H1 (cell line): ENCODE data around the gene ZNF512B. TPM values are rescaled to one million over a fixed set of nuclear protein-coding genes. Genes with fewer than 3 reads are reported as not detected.

Experiments used
- CTCF ChIA-PET: fragments of 300-600 bp; sonication (Branson Sonifier 250); formaldehyde crosslinking; loops from one replicate; lab custom pipeline; 2021; ENCODE audit not compliant: partially characterized antibody; lab: Charles Lee
- POLR2A ChIA-PET: fragments of 300-600 bp; sonication (Branson Sonifier 250); formaldehyde crosslinking; loops from one replicate; lab custom pipeline; 2021; ENCODE audit warnings: inconsistent platforms; ENCODE audit not compliant: partially characterized antibody; lab: Charles Lee
- DNase-seq, 2 experiments: peaks; one replicate each; pipeline versions ENCODE4 v3.0.0 to v3.0.0-alpha.2; 2010 to 2022; ENCODE audit warnings: low spot score in 2 of 2, low read depth in 1 of 2, mixed read lengths in 1 of 2
- FAIRE-seq: peaks from 2 replicates; lab custom pipeline; 2011; peaks lifted over from hg19 to GRCh38; lab: Jason Lieb, UNC
- H2AFZ ChIP-seq: 2 replicates; pipeline ENCODE4 v1.8.1; 2012; ENCODE audit warnings: low read length, inconsistent platforms
- H2AK5ac ChIP-seq: 2 replicates; pipeline ENCODE4 v1.6.1; 2013; ENCODE audit warnings: low read depth, low read length
- H2BK120ac ChIP-seq: replicated peaks from 2 replicates; pipeline ENCODE3; 2013; ENCODE audit warnings: low read depth, low read length, inconsistent platforms
- H2BK12ac ChIP-seq: 2 replicates; pipeline ENCODE4 v1.6.1; 2013; ENCODE audit warnings: low read depth, low read length
- H2BK15ac ChIP-seq: 2 replicates; pipeline ENCODE4 v1.6.1; 2013; ENCODE audit warnings: low read length
- H2BK20ac ChIP-seq: 2 replicates; pipeline ENCODE4 v1.6.1; 2013; ENCODE audit warnings: low read length
- H2BK5ac ChIP-seq: 2 replicates; pipeline ENCODE4 v1.6.1; 2013; ENCODE audit warnings: low read depth, low read length
- H3K14ac ChIP-seq: 2 replicates; pipeline ENCODE4 v1.6.1; 2013; ENCODE audit warnings: inconsistent platforms; ENCODE audit not compliant: insufficient read length
- H3K18ac ChIP-seq: 2 replicates; pipeline ENCODE4 v1.6.1; 2013; ENCODE audit warnings: low read length; ENCODE audit errors: extremely low read depth
- H3K23ac ChIP-seq: 2 replicates; pipeline ENCODE4 v1.6.1; 2013; ENCODE audit warnings: inconsistent platforms; ENCODE audit not compliant: insufficient read length
- H3K23me2 ChIP-seq: 2 replicates; pipeline ENCODE4 v1.6.1; 2013; ENCODE audit warnings: low read depth, low read length
- H3K27ac ChIP-seq: 2 replicates; pipeline ENCODE4 v1.6.1; 2011; ENCODE audit warnings: low read depth, low read length, inconsistent platforms
- H3K27me3 ChIP-seq, 4 experiments: replicated peaks in 1 of 4; 1 replicate in 1 of 4; 2 replicates in 3 of 4; pipeline versions ENCODE4 v1.6.1 to v1.8.1; 2011 to 2013; ENCODE audit warnings: low read length in 3 of 4, mild to moderate bottlenecking in 3 of 4, inconsistent platforms in 2 of 4, mixed read lengths in 2 of 4, moderate library complexity in 1 of 4; ENCODE audit not compliant: control insufficient read depth in 3 of 4, insufficient read depth in 3 of 4; ENCODE audit errors: extremely low read depth in 1 of 4
- H3K36me3 ChIP-seq, 4 experiments: 2 replicates each; pipeline versions ENCODE4 v1.6.1 to v1.8.1; 2011 to 2013; ENCODE audit warnings: mild to moderate bottlenecking in 4 of 4, low read length in 3 of 4, moderate library complexity in 2 of 4, control low read depth in 1 of 4, inconsistent platforms in 1 of 4; ENCODE audit not compliant: insufficient read depth in 4 of 4, control insufficient read depth in 2 of 4
- H3K4ac ChIP-seq: replicated peaks from 2 replicates; pipeline ENCODE3; 2013; ENCODE audit warnings: low read length, low read depth, mixed read lengths, inconsistent platforms; ENCODE audit not compliant: insufficient read length
- H3K4me1 ChIP-seq, 4 experiments: replicated peaks in 1 of 4; 1 replicate in 1 of 4; 2 replicates in 3 of 4; pipeline versions ENCODE4 v1.6.1 to v1.8.1; 2011 to 2013; ENCODE audit warnings: low read length in 3 of 4, inconsistent platforms in 2 of 4, mixed read lengths in 1 of 4; ENCODE audit not compliant: insufficient read depth in 4 of 4, control insufficient read depth in 3 of 4
- H3K4me2 ChIP-seq, 2 experiments: 2 replicates each; pipeline versions ENCODE4 v1.6.1 to v1.8.1; 2011 to 2013; ENCODE audit warnings: low read depth in 2 of 2, low read length in 2 of 2, control low read depth in 1 of 2, inconsistent platforms in 1 of 2, mild to moderate bottlenecking in 1 of 2; ENCODE audit not compliant: insufficient read depth in 1 of 2
- H3K4me3 ChIP-seq, 4 experiments: fragments of 200-600, 300-600 bp in 1 of 4; sonication (generic), shearing (Covaris generic), sonication (Bioruptor Twin) in 1 of 4; 2 replicates each; pipeline versions ENCODE4 v1.5.1 to v1.8.1; 2011 to 2016; ENCODE audit warnings: low read length in 4 of 4, low read depth in 3 of 4, control low read depth in 2 of 4, inconsistent platforms in 2 of 4, mild to moderate bottlenecking in 2 of 4, mixed read lengths in 1 of 4, moderate library complexity in 1 of 4; ENCODE audit not compliant: insufficient read depth in 2 of 4; ENCODE audit errors: extremely low read depth in 1 of 4
- H3K56ac ChIP-seq: replicated peaks from 2 replicates; pipeline ENCODE3; 2013; ENCODE audit warnings: low read depth, mild to moderate bottlenecking, mixed read lengths, low read length, inconsistent platforms; ENCODE audit not compliant: insufficient read length
- H3K79me1 ChIP-seq: 2 replicates; pipeline ENCODE4 v1.6.1; 2013; ENCODE audit warnings: low read depth, low read length, control low read depth
- H3K79me2 ChIP-seq, 2 experiments: 2 replicates each; pipeline versions ENCODE4 v1.6.1 to v1.8.1; 2012 to 2013; ENCODE audit warnings: low read length in 2 of 2, mild to moderate bottlenecking in 2 of 2, inconsistent platforms in 1 of 2; ENCODE audit not compliant: insufficient read depth in 2 of 2, control insufficient read depth in 1 of 2
- H3K9ac ChIP-seq, 4 experiments: replicated peaks in 1 of 4; 1 replicate in 1 of 4; 2 replicates in 3 of 4; pipeline versions ENCODE4 v1.6.1 to v1.8.1; 2011 to 2013; ENCODE audit warnings: low read depth in 3 of 4, low read length in 3 of 4, control low read depth in 2 of 4, mild to moderate bottlenecking in 2 of 4, moderate library complexity in 2 of 4, inconsistent platforms in 1 of 4; ENCODE audit errors: extremely low read depth in 1 of 4
- H3K9me3 ChIP-seq, 2 experiments: 2 replicates each; pipeline versions ENCODE4 v1.6.1 to v1.8.1; 2012 to 2013; ENCODE audit warnings: mild to moderate bottlenecking in 2 of 2, moderate library complexity in 2 of 2, control low read depth in 1 of 2, inconsistent platforms in 1 of 2, low read depth in 1 of 2, low read length in 1 of 2, mixed read lengths in 1 of 2; ENCODE audit not compliant: insufficient read depth in 2 of 2
- H4K20me1 ChIP-seq, 2 experiments: replicated peaks in 1 of 2; 2 replicates each; pipeline versions ENCODE3 to v1.8.1; 2011 to 2013; ENCODE audit warnings: inconsistent platforms in 2 of 2, low read length in 2 of 2, mild to moderate bottlenecking in 1 of 2; ENCODE audit not compliant: insufficient read depth in 2 of 2, control insufficient read depth in 1 of 2
- H4K5ac ChIP-seq: 2 replicates; pipeline ENCODE4 v1.6.1; 2013; ENCODE audit warnings: low read length, low read depth, mixed read lengths, inconsistent platforms; ENCODE audit not compliant: insufficient read length
- H4K8ac ChIP-seq: 2 replicates; pipeline ENCODE4 v1.8.0; 2013; ENCODE audit warnings: mild to moderate bottlenecking, moderate library complexity, low read length, inconsistent platforms; ENCODE audit not compliant: insufficient read depth; ENCODE audit errors: extremely low read depth
- H4K91ac ChIP-seq: replicated peaks from 2 replicates; pipeline ENCODE3; 2013; ENCODE audit warnings: low read length, mixed read lengths, inconsistent platforms; ENCODE audit not compliant: insufficient read length
- ATF3 ChIP-seq: IDR thresholded peaks from 2 replicates; pipeline ENCODE4 v1.6.1; 2011; ENCODE audit warnings: low read depth, mild to moderate bottlenecking, low read length; ENCODE audit not compliant: insufficient read depth
- CREB1 ChIP-seq: IDR thresholded peaks from 2 replicates; pipeline ENCODE4 v1.6.1; 2012; ENCODE audit warnings: inconsistent platforms
- FOSL1 ChIP-seq: IDR thresholded peaks from 2 replicates; pipeline ENCODE4 v1.6.1; 2011; ENCODE audit warnings: mild to moderate bottlenecking, low read depth, low read length, moderate library complexity; ENCODE audit not compliant: insufficient read depth
- MAFK ChIP-seq: IDR thresholded peaks from 2 replicates; pipeline ENCODE4 v1.6.1; 2012; ENCODE audit warnings: low read depth, mild to moderate bottlenecking, improper control_type of control experiment, low read length
- SP1 ChIP-seq: IDR thresholded peaks from 2 replicates; pipeline ENCODE4 v1.6.1; 2011; ENCODE audit warnings: low read depth, low read length
- WGBS, 2 experiments: shearing (Covaris generic) in 1 of 2; methylation state at CpG; one replicate each; pipeline versions ENCODE4 v1.1.6 to v1.1.7; 2013 to 2015; ENCODE audit warnings: low lambda C conversion rate in 2 of 2, mixed read lengths in 2 of 2, inconsistent platforms in 1 of 2, low coverage in 1 of 2, missing lambda C conversion rate in 1 of 2; ENCODE audit not compliant: insufficient replicate concordance in 2 of 2, insufficient coverage in 1 of 2, insufficient read length in 1 of 2; ENCODE audit errors: extremely low coverage in 1 of 2, missing lambda C conversion rate in 1 of 2; 5-methylcytosine and 5-hydroxymethylcytosine counted together
- polyA plus RNA-seq, 7 experiments: library from polyadenylated mRNA; depleted of rRNA in 3 of 7; stranded (reverse) in 5 of 7; unstranded in 2 of 7; fragments of >200 nt in 5 of 7; fragments of 200-250 nt in 2 of 7; gene quantifications; 1 replicate in 5 of 7; 2 replicates in 1 of 7; 4 replicates in 1 of 7; pipeline versions ENCODE4 v1.2.1 to v1.2.3, GENCODE V29; 2011 to 2013; ENCODE audit warnings: missing spikeins in 2 of 7, mixed read lengths in 2 of 7
- total RNA-seq: library from RNA; stranded (reverse); fragmentation: NEBNext Ultra II Directional; extraction: Animal tissue kit (Norgen Biotek cat#: 25700); gene quantifications from 2 replicates; pipeline ENCODE4 v1.2.1, GENCODE V29; 2021
- TF ChIP-seq, protein P1 (sequence below), 3 experiments: IDR thresholded peaks; 1 replicate in 2 of 3; 2 replicates in 1 of 3; pipeline versions ENCODE4 v1.5.1 to v1.6.1; 2011; ENCODE audit warnings: low read length in 3 of 3, mild to moderate bottlenecking in 3 of 3, inconsistent platforms in 2 of 3, low read depth in 1 of 3, moderate library complexity in 1 of 3; ENCODE audit not compliant: insufficient read depth in 1 of 3; ENCODE audit errors: control extremely low read depth in 1 of 3

ZNF512B gene
- total and polyA plus RNA-seq, 2 of the 8 experiments (the other 6 are each of a cell fraction or from before 2014, with no cell fraction given), result 7.3 to 26.6 TPM

GRCh38 chr20:63980806-63981728 is 11.3 kb upstream of the ZNF512B start, which contains the start of gene PRPF6:
TSS of gene PRPF6 (plus strand) at chr20:63981132. CDS start at chr20:63981246, 114 bp downstream.
- WGBS, 2 experiments, result 3% methylated on average over 37 of the region's 75 CpGs; no CpG with 5 or more reads in 1 of the 2 experiments
- peaks cover 14% of the 10 kb centered on the region for H3K23me2 ChIP-seq
- ChIA-PET CTCF (interaction anchor here (0.6 to 2.0 kb wide), 41 partner anchors 10 to 458 kb away, joined by 3 to 17 read pairs (median 4); partner anchors contain the start of genes C20orf204, LKAAEAR1, TCEA2 and TPD52L2), POLR2A (interaction anchor here (0.7 to 1.9 kb wide), 13 partner anchors 10 to 243 kb away, joined by 3 to 13 read pairs (median 4); partner anchors contain the start of genes TPD52L2 and UCKL1)
- peak within 1 kb of the TSS; percentile 80 for H2AFZ ChIP-seq
- peak within 1 kb of the TSS; percentile 9 for H3K56ac ChIP-seq
- H4K8ac ChIP-seq, result peak within 1 kb of the TSS; percentile 99
- H3K9me3 ChIP-seq, result no peaks in the 10 kb centered on the region
- peaks cover 4 to 24% (median 12%) of the 10 kb centered on the region in 4 experiments; a peak in 6 of 7 replicates for H3K4me1 ChIP-seq
- H3K18ac ChIP-seq, result peak within 1 kb of the TSS; percentile 62; the same call in 1 of the 2 replicates
- peaks cover 5 to 21% (median 16%) of the 10 kb centered on the region in 4 experiments; a peak in 7 of 8 replicates for H3K36me3 ChIP-seq
- peak within 1 kb of the TSS; percentile 99 for H4K91ac ChIP-seq
- H2BK12ac ChIP-seq, result peak within 1 kb of the TSS; percentile 52; the same call in 1 of the 2 replicates
- peaks cover 0 to 9% (median 2%) of the 10 kb centered on the region in 4 experiments; a peak in 3 of 7 replicates for H3K27me3 ChIP-seq
- peaks cover 2 to 12% of the 10 kb centered on the region in 2 experiments for H4K20me1 ChIP-seq
- H2AK5ac ChIP-seq, result peak within 1 kb of the TSS; percentile 70; the same call in 1 of the 2 replicates
- H2BK120ac ChIP-seq, result peak within 1 kb of the TSS; percentile 72
- H4K5ac ChIP-seq, result peak within 1 kb of the TSS; percentile 95
- peak within 1 kb of the TSS; percentile 66 to 87 (median 79) for H3K9ac ChIP-seq
- no peak within 1 kb of the TSS for H3K23ac ChIP-seq
- H3K14ac ChIP-seq, result no peak within 1 kb of the TSS
- H2BK20ac ChIP-seq, result peak within 1 kb of the TSS; percentile 3; the same call in 1 of the 2 replicates
- H3K4ac ChIP-seq, result peak within 1 kb of the TSS; percentile 96
- H3K4me2 ChIP-seq, result peak within 1 kb of the TSS; percentile 62 to 95
- H3K79me2 ChIP-seq, result peaks cover 0 to 20% of the 10 kb centered on the region in 2 experiments; a peak in 3 of 4 replicates
- peak within 1 kb of the TSS; percentile 68 to 89 (median 83) for H3K4me3 ChIP-seq
- H3K27ac ChIP-seq, result peak within 1 kb of the TSS; percentile 88
- H2BK5ac ChIP-seq, result peak within 1 kb of the TSS; percentile 94
- peak within 1 kb of the TSS; percentile 34; the same call in 1 of the 2 replicates for H2BK15ac ChIP-seq
- peaks cover 4% of the 10 kb centered on the region; the same call in 1 of the 2 replicates for H3K79me1 ChIP-seq
- FAIRE-seq (no peak), DNase-seq (peak; percentile 94 to 95)
- TF ChIP-seq MAFK, result no peak
- TF ChIP-seq, protein P1, sequence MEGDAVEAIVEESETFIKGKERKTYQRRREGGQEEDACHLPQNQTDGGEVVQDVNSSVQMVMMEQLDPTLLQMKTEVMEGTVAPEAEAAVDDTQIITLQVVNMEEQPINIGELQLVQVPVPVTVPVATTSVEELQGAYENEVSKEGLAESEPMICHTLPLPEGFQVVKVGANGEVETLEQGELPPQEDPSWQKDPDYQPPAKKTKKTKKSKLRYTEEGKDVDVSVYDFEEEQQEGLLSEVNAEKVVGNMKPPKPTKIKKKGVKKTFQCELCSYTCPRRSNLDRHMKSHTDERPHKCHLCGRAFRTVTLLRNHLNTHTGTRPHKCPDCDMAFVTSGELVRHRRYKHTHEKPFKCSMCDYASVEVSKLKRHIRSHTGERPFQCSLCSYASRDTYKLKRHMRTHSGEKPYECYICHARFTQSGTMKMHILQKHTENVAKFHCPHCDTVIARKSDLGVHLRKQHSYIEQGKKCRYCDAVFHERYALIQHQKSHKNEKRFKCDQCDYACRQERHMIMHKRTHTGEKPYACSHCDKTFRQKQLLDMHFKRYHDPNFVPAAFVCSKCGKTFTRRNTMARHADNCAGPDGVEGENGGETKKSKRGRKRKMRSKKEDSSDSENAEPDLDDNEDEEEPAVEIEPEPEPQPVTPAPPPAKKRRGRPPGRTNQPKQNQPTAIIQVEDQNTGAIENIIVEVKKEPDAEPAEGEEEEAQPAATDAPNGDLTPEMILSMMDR (IDR thresholded peaks at IDR 0.05; ENCODE audit: control extremely low read depth in 1 of 3, insufficient read depth in 1 of 3, low read depth in 1 of 3, low read length in 3 of 3), result peak; percentile 97 to 100 (median 98)
- no peak for TF ChIP-seq ATF3
- peak; percentile 79 for TF ChIP-seq SP1
- no peak for TF ChIP-seq FOSL1
- TF ChIP-seq CREB1, result peak; percentile 99
